PC-9 (cell line): ENCODE measurements around the gene GLB1L2. TPM values are rescaled to one million over a fixed set of nuclear protein-coding genes. Genes with fewer than 3 reads are reported as not detected.

ENCODE experiments used
- BruUV-seq: library from RNA; stranded (reverse); fragments of 400-500 nt; replicated peaks from 2 replicates; lab custom pipeline; 2021; lab: Mats Ljungman, UMichigan
- CTCF ChIA-PET: fragments of 300-600 bp; sonication (Branson Sonifier 250); formaldehyde crosslinking; loops from one replicate; lab custom pipeline; 2022; ENCODE audit warnings: antibody characterized with exemption; lab: Charles Lee
- POLR2A ChIA-PET: fragments of 300-600 bp; sonication (Branson Sonifier 250); formaldehyde crosslinking; loops from one replicate; lab custom pipeline; 2022; ENCODE audit warnings: antibody characterized with exemption; ENCODE audit not compliant: unreplicated experiment; lab: Charles Lee
- DNase-seq, 2 experiments: peaks; one replicate each; pipeline versions ENCODE4 v3.0.0 to v3.0.0-alpha.2; 2015 to 2022; ENCODE audit warnings: mixed read lengths in 1 of 2
- H2AFZ ChIP-seq: fragments of 200-600 bp; sonication (generic); 2 replicates; pipeline ENCODE4 v1.8.1; 2017; ENCODE audit warnings: antibody characterized with exemption
- H3F3A ChIP-seq: fragments of 200-600 bp; sonication (generic); 2 replicates; pipeline ENCODE4 v1.8.1; 2017; ENCODE audit warnings: antibody characterized with exemption, mild to moderate bottlenecking, low read depth; ENCODE audit not compliant: insufficient read depth
- H3K27ac ChIP-seq: fragments of 200-600 bp; sonication (generic); 2 replicates; pipeline ENCODE4 v1.6.1; 2016; ENCODE audit warnings: mixed run types
- H3K27me3 ChIP-seq: fragments of 200-600 bp; sonication (generic); 2 replicates; pipeline ENCODE4 v1.6.1; 2016; ENCODE audit warnings: low read depth, mixed run types; ENCODE audit not compliant: insufficient read depth
- H3K36me3 ChIP-seq: fragments of 200-600 bp; sonication (generic); 2 replicates; pipeline ENCODE4 v1.6.1; 2016; ENCODE audit warnings: low read depth, mixed run types
- H3K4me1 ChIP-seq: fragments of 200-600 bp; sonication (generic); replicated peaks from 2 replicates; pipeline ENCODE4 v1.6.1; 2016; ENCODE audit warnings: mixed run types; ENCODE audit not compliant: insufficient read depth
- H3K4me2 ChIP-seq: fragments of 200-600 bp; sonication (generic); 2 replicates; pipeline ENCODE4 v1.6.1; 2017; ENCODE audit warnings: mixed run types
- H3K4me3 ChIP-seq: fragments of 200-600 bp; sonication (generic); 2 replicates; pipeline ENCODE4 v1.6.1; 2016; ENCODE audit warnings: mixed run types
- H3K79me2 ChIP-seq: fragments of 200-600 bp; sonication (generic); 2 replicates; pipeline ENCODE4 v1.6.1; 2017; ENCODE audit warnings: low read depth, mixed run types
- H3K9me2 ChIP-seq: fragments of 200-600 bp; sonication (generic); 2 replicates; pipeline ENCODE4 v1.8.1; 2017; ENCODE audit warnings: mild to moderate bottlenecking; ENCODE audit not compliant: insufficient read depth
- H3K9me3 ChIP-seq: fragments of 200-600 bp; sonication (generic); 2 replicates; pipeline ENCODE4 v1.8.1; 2016; ENCODE audit warnings: low read depth; ENCODE audit not compliant: insufficient read depth
- H4K20me1 ChIP-seq: fragments of 200-600 bp; sonication (generic); 2 replicates; pipeline ENCODE4 v1.8.1; 2017; ENCODE audit not compliant: insufficient read depth
- CTCF ChIP-seq: fragments of 200-600 bp; sonication (generic); conservative IDR thresholded peaks from 2 replicates; pipeline ENCODE4 v1.6.1; 2017; ENCODE audit warnings: mixed run types, antibody characterized with exemption, mild to moderate bottlenecking, moderate library complexity
- EZH2 ChIP-seq: fragments of 200-600 bp; sonication (generic); IDR thresholded peaks from 2 replicates; pipeline ENCODE4 v1.8.0; 2017; ENCODE audit warnings: antibody characterized with exemption, low read depth
- intact Hi-C: fragments of 100-400 bp; cut with micrococcal nuclease; formaldehyde crosslinking; loops from one replicate; pipeline ENCODE4 v1.10.0; 2022; ENCODE audit not compliant: unreplicated experiment
- total RNA-seq: library from RNA; stranded (reverse); gene quantifications from 2 replicates; pipeline ENCODE4 v1.2.3, GENCODE V29; 2021

The GLB1L2 gene
- total RNA-seq, 1 experiment from 2014 or later = 32.2 TPM

GRCh38 chr11:134345237-134345550, 13.4 kb downstream of the GLB1L2 start:
- Histone ChIP-seq H3K79me2 (peaks cover 6% of the 10 kb centered on the region; the same call in 1 of the 2 replicates), H3K4me3 (no peak overlapping the region), H3K9me2 (no peaks in the 10 kb centered on the region), H3K9me3 (no peaks in the 10 kb centered on the region), H3K27me3 (no peaks in the 10 kb centered on the region), H4K20me1 (no peaks in the 10 kb centered on the region), H3K4me2 (no peak overlapping the region), H2AFZ (no peak overlapping the region), H3F3A (peaks cover 2% of the 10 kb centered on the region; the same call in 1 of the 2 replicates), H3K4me1 (peaks cover 8% of the 10 kb centered on the region), H3K36me3 (no peaks in the 10 kb centered on the region), H3K27ac (no peak overlapping the region)
- ChIA-PET CTCF (no interaction called here), POLR2A (no interaction called here)
- intact Hi-C loops = no loop called here
- no peak for DNase-seq
- TF ChIP-seq EZH2 (no peak), CTCF (no peak)
- BruUV-seq = no TSS peak

GRCh38 chr11:134346101-134346975, 14.6 kb downstream of the GLB1L2 start:
- H3K27ac ChIP-seq = no peak overlapping the region
- no peaks in the 10 kb centered on the region for H3K4me1 ChIP-seq
- no peak overlapping the region for H2AFZ ChIP-seq
- no TSS peak for BruUV-seq
- H3K4me3 ChIP-seq = no peak overlapping the region
- CTCF ChIA-PET = no interaction called here
- TF ChIP-seq CTCF (no peak), EZH2 (no peak)
- H3K9me3 ChIP-seq = no peaks in the 10 kb centered on the region
- H3K27me3 ChIP-seq = no peaks in the 10 kb centered on the region
- no peak overlapping the region for H3K4me2 ChIP-seq
- DNase-seq = no peak
- H3K36me3 ChIP-seq = no peaks in the 10 kb centered on the region
- POLR2A ChIA-PET = no interaction called here
- no peaks in the 10 kb centered on the region for H3K79me2 ChIP-seq
- intact Hi-C loops = no loop called here
- H3F3A ChIP-seq = no peaks in the 10 kb centered on the region
- H3K9me2 ChIP-seq = no peaks in the 10 kb centered on the region
- no peaks in the 10 kb centered on the region for H4K20me1 ChIP-seq

- no peaks in the 10 kb centered on the region for H3K36me3 ChIP-seq
- no peaks in the 10 kb centered on the region for H3K79me2 ChIP-seq
- no peaks in the 10 kb centered on the region for H4K20me1 ChIP-seq
- H3K4me3 ChIP-seq = no peak overlapping the region
- H3K9me2 ChIP-seq = no peaks in the 10 kb centered on the region
- TF ChIP-seq CTCF = no peak
- TF ChIP-seq EZH2 = no peak
- H3K27ac ChIP-seq = no peak overlapping the region
- ChIA-PET CTCF (no interaction called here), POLR2A (no interaction called here)
- no peak overlapping the region for H3K4me2 ChIP-seq
- no peaks in the 10 kb centered on the region for H3F3A ChIP-seq
- H3K9me3 ChIP-seq = no peaks in the 10 kb centered on the region
- no peak overlapping the region for H2AFZ ChIP-seq
- intact Hi-C loops = no loop called here
- DNase-seq = no peak
- H3K27me3 ChIP-seq = no peaks in the 10 kb centered on the region
- no peaks in the 10 kb centered on the region for H3K4me1 ChIP-seq
- no TSS peak for BruUV-seq
Measured at GRCh38 chr11:134346976-134347350, 15.2 kb downstream of the GLB1L2 start.
